NCI-H345 treated with DMSO at 0.1 percent for 48 hours (cell line): ENCODE results near the gene ENTPD5.

ENCODE experiments used
- DNase-seq: peaks from one replicate; lab custom pipeline; 2025; ENCODE audit not compliant: unreplicated experiment; lab: John Stamatoyannopoulos, UW

The ENTPD5 gene, protein sequence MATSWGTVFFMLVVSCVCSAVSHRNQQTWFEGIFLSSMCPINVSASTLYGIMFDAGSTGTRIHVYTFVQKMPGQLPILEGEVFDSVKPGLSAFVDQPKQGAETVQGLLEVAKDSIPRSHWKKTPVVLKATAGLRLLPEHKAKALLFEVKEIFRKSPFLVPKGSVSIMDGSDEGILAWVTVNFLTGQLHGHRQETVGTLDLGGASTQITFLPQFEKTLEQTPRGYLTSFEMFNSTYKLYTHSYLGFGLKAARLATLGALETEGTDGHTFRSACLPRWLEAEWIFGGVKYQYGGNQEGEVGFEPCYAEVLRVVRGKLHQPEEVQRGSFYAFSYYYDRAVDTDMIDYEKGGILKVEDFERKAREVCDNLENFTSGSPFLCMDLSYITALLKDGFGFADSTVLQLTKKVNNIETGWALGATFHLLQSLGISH

GRCh38 chr14:74018586-74019407, at the start of gene ENTPD5, which contains the start of gene BBOF1:
Gene ENTPD5 (minus strand): TSS chr14:74019288. CDS start chr14:73988102, 31,186 bp downstream.
Gene BBOF1 (plus strand): TSS chr14:74019349. CDS start chr14:74019479, 130 bp downstream.
- peak; percentile 78 for DNase-seq

DNA sequence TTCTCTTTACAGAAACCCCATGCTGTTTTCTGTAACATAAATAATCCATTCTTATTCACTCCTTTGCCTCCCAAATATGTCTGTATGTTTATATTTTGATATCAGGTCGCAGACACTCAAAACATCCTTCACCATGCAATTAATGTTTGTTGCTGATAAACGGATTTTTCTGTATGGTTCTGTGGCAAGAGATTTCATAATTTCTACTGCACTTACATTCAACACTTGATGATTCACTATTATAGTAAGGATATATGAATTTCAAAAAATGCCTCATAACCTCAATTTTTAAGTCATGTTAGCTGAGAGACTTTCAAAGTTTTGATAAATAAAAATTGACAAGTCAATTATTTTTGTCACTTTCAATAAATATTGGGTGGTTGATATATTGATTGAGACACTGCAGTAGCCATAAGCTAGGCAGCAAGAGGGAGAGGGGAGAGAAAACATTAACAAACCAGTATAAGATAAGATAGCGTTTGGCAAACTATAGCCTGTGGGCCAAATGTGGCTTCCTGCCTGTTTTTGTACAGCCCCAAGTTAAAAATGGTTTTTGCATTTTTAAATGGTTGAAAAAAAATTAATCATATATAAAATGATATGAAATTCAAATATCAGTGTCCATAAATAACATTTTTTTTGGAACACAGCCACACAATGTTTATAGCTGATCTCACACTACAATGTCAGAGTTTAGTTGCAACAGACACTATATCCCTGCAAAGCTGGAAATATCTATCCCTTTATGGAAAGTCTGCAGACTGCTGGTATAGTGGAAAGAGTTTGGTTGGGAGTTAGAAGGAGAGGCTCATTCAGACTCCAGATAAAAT, 46.9 kb upstream of the ENTPD5 start:
- DNase-seq, result no peak

DNA sequence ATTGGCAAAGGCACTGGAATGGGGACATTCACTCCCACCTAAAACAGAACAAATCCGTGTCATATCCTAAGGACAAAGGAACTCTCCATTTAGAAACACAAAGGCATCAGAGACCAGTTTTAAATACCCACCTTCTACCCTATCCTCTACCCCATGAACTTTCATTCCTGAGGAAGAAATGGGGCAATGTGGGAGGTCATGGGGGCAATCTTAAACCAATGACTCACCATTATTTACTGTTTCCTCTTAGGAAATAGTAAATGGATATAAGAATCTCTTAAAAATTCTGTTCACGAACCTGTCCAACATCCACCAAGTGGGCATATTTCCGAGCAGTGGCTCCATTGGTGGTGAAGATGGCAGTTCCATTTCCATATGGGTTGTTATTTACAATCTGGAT, 45.8 kb upstream of the ENTPD5 start:
- DNase-seq, result no peak

GRCh38 chr14:74064426-74064825, 45.3 kb upstream of the ENTPD5 start:
- DNase-seq, result no peak

GRCh38 chr14:74062809-74063150, 43.7 kb upstream of the ENTPD5 start:
- no peak for DNase-seq

DNA sequence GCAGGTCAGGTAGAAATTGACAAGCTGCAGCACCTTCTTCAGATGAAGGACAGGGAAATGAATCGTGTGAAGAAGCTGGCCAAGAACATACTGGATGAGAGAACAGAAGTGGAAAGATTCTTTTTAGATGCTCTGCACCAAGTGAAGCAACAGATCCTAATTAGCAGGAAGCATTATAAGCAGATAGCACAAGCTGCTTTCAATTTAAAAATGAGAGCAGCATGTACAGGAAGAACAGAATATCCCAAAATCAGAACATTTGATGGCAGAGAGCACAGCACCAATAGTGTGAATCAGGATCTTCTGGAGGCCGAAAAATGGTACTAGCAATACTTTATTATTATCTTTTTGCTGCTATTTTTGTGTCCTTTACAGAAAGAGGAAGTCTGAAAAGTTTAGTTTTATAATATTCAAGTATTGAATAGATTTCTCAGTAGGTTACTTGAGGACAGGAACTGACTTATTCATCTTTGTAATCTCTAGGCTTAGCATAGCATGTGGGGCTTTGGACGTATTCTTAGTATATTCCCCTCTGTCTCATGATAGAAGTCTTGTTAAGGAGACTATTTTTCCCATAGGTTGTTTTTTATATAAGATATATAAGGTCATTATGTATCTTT, 30.9 kb upstream of the ENTPD5 start:
- DNase-seq, result no peak

- DNase-seq, result no peak
These were observed 29.2 kb upstream of the ENTPD5 start for GRCh38 chr14:74048281-74048680.

DNA sequence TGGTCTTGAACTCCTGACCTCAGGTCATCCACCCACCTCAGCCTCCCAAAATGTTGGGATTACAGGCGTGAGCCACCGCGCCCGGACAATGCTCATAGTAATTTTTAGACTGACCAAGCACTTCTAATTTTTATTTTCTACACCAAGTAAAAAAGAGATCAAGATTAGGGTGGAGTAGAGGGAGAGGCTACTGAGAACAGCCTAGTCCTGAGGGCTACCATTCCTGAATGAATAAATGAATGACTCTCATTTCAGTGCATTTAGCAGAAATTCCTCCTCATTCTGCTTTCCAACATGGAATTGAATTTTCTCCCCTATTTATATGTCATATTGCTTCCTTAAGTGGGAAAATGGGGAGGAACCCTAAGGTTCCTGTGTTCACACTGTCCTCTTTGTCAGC, 26.4 kb upstream of the ENTPD5 start:
- no peak for DNase-seq

GRCh38 chr14:74042296-74042695, 23.2 kb upstream of the ENTPD5 start:
- no peak for DNase-seq

DNA sequence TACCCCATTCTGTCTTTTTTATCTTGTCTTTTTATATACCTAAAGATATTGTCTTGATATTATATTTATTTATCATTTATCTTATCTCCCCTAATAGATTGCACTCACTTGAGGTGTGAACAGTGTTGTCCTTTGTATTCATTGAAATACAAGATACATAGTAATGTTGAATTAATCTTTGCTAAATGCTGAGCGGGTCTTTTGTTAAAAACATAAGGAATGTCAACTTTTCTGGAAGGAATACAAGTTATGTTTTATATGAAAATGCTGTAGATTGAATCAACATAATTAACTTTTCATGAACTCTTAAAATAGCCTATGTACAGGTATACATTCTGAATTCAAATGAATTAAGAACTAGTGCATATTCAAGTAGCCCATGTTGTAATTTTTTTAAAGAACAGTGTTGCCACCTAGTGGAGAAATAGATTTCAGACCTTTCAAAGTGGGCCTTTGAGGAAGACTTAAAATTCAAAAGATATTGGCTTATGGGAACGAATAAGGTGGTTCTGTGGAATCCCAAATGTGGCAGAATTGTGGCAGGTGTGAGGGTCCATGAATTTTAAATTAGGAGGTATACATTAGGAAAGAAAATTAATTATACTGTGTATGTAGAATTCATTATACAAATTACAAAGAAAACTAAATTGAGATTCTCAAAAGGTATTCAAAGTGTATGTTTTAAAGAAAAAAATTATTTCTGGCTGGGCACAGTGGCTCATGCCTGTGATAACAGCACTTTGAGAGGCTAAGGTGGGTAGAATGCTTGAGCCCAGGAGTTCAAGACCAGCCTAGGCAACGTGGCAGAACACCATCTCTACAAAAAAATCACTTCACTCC, 19.2 kb upstream of the ENTPD5 start:
- DNase-seq, result peak; percentile 41

DNA sequence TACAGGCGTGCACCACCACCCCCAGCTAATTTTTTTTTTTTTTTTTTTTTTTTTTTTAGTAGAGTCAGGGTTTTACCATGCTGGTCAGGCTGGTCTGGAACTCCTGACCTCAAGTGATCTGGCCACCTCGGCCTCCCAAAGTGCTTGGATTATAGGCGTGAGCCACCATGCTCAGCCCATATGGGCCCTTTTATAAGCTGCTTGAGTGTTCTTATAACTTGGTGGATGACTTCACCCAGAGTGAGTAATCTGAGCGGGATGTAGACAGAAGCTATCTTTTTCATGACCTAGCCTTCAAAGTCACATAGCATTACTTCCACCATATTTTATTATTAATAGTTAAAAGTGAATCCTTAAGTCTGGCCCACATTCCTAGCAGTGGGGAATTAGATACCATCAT, 16.5 kb upstream of the ENTPD5 start:
- DNase-seq, result no peak

DNA sequence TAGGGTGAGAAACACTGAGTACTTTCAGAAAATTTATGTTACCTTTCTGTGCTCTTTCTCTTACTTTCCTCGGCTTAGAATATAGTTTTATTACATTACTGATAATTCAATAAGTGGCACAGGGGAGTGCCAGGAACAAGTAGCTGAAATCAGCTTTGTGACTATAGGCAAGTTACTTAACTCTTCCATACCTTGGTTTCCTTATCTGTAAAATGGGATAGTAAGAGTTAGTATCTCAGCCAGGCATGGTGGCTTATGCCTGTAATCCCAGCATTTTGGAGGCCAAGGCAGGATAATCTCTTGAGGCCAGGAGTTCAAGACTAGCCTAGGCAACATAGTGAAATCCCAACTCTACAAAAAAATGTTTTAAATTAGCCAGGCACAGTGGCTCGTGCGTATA, 15.5 kb upstream of the ENTPD5 start:
- no peak for DNase-seq

DNA sequence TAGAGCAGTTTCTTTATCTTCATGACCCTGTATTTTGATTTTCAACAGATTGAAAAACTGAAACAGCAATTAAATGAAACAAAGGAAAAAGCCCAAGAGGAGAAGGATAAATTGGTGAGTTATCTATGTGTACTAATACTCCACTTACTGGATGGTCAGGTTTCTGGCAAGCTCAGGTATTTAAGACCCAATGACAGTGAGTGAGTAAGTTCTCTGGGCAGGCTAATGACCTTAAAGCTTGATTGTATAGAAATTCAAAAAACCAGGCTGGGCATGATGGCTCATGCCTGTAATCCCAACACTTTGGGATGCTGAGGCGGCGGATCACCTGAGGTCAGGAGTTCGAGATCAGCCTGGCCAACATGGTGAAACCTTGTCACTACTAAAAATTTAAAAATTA, 10.0 kb upstream of the ENTPD5 start:
- no peak for DNase-seq

GRCh38 chr14:74022346-74022745, 3.3 kb upstream of the ENTPD5 start:
- no peak for DNase-seq

- DNase-seq, result no peak
These were observed 485 bp upstream of the ENTPD5 start for GRCh38 chr14:74019408-74020137.

- no peak for DNase-seq
These were observed 908 bp downstream of the ENTPD5 start for GRCh38 chr14:74018174-74018585.

DNA sequence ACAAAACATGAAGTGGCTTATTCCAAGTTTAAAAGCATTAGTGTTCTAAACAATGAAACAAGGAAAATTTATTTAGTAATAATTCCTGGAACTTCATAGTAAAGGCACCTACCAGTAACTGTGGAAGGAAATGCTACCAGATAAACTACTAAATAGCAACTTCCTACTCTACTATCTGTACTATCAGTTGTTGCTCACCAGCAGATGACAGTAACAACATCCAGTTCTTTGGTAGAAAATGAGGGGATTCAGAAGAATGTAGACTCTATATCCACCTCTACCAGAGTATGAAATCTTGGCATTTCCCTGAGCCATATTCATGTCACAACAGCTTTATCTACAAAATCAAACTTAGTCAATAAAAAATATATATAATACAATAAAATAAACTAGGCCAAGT, 3.1 kb downstream of the ENTPD5 start:
- no peak for DNase-seq

DNA sequence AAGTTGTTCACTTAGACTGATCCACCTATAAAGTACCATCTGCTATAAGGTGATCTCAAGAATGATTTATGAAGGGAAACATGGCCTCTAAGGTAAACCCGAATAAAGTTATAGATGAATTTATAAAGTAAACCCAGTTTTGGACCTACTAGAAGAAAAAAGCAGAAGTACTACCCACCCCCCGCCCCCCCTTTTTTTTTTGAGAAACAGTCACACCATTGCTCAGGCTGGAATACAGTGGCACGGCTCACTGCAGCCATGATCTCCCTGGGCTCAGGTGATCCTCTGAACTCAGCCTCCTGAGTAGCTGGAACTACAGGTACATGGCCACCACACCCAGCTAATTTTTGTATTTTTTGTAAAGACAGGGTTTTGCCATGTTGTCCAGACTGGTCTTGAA, 3.9 kb downstream of the ENTPD5 start:
- no peak for DNase-seq

DNA sequence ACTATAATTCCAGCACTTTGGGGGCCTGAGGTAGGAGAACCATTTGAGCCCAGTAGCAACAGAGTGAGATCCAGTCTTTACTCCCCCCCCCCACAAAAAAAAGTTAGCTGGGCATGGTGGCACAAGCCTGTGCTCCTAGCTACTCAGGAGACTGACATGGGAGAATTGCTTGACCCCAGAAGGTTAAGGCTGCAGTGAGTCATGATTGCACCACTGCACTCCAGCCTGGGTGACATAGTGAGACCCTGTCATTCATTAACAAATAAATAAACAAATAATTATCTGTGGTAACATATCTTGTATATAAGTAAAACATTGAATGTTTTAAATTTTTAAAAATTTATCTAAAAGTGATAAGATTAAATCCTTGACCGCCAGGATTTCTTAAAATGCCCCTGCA, 4.8 kb downstream of the ENTPD5 start:
- DNase-seq, result no peak
